GM12873 (cell line): ENCODE data around the gene SFXN5.

ENCODE experiments used
- TF ChIP-seq, protein P1 (sequence below): IDR thresholded peaks from 2 replicates; pipeline ENCODE4 v1.5.1; 2012; ENCODE audit warnings: low read depth, mild to moderate bottlenecking, moderate library complexity, low read length, control low read depth; ENCODE audit not compliant: insufficient read depth; ENCODE audit errors: missing control alignments

The SFXN5 gene

DNA sequence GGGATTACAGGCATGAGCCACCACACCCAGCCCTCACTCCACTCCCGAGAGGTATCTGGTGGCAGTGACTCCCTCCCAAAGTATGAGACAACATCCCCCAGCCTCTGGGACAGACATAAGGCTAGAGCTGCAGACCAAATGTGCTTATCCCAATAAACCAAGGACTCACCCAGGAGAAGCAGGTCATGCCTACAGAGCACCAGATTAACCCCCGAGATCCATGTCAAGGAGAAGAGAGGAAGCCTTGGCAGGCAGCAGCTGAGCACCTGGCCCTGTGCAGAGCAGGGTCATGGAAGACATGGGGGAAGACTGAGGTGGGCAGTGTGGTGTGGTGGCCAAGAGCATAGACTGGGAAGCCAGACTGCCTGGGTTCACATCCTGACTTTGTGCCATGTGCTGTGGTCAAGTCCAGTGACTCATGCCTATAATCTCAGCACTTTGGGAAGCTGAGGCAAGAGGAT, 34.0 kb upstream of the SFXN5 start:
- TF ChIP-seq, protein P1, sequence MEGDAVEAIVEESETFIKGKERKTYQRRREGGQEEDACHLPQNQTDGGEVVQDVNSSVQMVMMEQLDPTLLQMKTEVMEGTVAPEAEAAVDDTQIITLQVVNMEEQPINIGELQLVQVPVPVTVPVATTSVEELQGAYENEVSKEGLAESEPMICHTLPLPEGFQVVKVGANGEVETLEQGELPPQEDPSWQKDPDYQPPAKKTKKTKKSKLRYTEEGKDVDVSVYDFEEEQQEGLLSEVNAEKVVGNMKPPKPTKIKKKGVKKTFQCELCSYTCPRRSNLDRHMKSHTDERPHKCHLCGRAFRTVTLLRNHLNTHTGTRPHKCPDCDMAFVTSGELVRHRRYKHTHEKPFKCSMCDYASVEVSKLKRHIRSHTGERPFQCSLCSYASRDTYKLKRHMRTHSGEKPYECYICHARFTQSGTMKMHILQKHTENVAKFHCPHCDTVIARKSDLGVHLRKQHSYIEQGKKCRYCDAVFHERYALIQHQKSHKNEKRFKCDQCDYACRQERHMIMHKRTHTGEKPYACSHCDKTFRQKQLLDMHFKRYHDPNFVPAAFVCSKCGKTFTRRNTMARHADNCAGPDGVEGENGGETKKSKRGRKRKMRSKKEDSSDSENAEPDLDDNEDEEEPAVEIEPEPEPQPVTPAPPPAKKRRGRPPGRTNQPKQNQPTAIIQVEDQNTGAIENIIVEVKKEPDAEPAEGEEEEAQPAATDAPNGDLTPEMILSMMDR, result no peak

DNA sequence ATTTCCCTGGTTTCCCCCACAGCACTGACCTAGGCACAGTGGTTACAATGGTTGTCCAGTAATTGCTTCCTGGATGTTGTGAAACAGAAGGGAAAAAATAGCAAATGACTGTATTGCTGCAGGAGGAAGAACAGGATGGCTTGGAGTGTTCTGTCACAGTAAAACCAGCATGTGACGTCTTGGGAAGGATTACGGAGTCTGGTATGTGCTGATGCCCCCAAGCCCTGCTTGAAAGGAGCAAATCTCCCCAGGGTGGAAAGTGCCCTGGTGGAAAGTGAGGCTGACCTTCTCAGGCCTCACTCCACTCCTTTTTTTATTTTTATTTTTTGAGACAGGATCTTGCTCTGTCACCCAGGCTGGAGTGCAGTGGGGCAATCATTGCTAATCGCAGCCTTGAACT, 33.4 kb upstream of the SFXN5 start:
- TF ChIP-seq, protein P1, result no peak

DNA sequence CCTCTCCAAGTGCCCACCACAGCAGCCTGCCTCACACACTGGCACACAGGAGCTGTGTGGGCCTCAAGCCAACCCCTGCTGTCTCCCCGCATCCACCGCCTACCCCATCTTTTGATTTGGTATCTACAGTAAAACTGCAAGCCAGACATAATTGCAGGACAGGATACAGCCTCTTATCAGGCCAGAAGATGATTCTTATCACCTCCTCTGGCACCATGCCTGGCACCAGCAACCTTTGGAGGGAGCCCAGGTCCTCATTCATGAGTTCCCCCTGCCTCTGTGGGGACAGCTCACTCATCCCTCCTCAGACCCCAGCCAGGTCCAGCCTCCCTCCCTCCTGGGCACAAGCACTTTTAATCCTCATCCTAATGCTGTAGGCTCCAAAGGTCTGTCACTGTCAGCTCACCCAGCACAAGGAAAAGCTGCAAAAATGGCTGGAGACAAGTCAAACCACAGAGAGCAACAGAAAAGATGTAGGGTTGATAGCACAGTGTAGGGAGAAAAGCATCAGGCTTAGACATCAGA, 31.6 kb upstream of the SFXN5 start:
- TF ChIP-seq, protein P1, result no peak

DNA sequence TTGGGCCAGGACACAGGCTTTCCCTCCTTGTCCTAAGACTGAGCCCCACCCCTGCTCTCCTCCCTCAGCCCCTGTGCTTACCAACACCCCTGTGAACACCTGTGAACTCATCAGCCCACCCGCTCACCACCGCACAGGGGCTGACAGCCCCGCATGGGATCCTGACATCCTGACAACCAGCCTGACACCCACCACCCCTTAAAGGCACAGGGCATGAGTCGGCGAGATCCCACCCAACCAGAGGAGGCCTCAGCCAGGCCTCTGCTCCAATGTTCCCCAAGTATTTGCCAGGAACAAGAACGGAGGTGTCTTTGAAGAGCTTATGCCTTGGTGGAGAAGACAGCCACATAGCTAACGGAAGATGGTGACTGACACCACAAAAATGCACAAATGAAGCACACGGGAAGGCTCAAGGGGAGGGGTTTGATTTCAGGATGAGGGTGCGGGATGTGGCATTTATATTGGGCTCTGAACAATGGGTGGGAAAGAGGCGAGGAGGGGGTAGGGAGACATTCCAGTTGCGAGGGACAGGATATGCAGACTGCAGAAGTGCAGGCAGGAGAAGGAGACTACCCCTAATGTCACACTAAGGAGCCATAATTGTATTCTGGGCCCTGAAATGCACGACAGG, 30.2 kb upstream of the SFXN5 start:
- TF ChIP-seq, protein P1, result no peak

DNA sequence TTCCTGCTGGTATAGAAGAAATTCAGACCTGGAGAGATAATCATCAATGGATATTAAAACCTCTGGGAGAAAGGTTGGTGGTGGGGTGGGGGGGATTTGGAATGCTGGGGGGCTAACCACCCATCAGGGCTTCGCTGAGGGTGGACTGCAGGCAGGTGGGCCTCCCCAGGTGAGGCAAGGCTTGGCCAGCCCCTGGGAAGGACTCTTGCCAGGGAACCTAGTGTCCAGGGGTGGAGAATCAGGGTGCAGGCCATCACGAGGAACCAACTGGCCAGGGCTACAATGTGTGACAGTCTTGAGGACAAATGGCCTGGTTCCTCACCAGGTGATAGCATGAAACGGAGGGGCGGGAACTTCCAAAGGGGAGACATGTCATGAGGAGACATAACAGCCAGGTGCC, 29.4 kb upstream of the SFXN5 start:
- TF ChIP-seq, protein P1, result no peak

DNA sequence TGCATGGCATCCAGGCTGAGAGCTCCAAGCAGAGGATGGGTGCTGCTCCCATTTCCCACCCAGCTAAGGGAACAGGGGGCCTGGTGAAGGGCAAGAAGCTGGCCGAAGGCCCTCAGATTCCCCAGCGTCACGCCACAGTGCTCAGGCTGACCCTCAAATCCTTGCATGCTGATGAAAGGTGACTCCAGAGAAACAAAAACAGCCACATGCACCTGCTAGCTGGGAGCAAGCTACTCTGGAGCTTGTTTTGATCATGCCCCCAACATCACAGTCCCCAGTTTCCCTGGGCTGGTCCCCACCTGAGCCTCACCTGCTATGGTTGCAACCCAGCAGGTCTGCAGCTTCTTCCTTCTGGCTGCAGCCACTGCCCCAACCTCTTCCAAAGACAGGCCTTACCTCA, 28.0 kb upstream of the SFXN5 start:
- TF ChIP-seq, protein P1, result no peak

DNA sequence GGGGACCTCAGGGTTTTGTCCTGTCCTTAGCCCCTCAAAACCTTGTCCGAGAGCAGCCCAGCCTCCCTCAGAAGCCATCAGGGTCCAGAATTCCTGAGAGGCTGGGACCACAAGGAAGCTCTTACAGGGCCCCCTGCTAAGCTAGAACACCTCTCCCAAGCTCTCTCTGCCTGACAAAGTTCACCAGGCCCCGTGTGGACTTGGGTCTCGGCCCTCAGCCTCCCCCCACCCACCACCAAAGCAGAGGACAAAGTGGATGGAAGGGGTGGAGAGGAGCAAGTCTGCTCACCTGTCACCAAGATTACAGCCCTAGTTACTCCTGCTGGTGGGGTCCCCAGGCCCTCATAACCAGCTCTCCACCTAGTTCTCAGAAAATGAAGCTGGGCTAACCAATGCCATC, 24.4 kb upstream of the SFXN5 start:
- TF ChIP-seq, protein P1, result no peak
